Measurements from ENCODE around the gene GSTCD.

DNA sequence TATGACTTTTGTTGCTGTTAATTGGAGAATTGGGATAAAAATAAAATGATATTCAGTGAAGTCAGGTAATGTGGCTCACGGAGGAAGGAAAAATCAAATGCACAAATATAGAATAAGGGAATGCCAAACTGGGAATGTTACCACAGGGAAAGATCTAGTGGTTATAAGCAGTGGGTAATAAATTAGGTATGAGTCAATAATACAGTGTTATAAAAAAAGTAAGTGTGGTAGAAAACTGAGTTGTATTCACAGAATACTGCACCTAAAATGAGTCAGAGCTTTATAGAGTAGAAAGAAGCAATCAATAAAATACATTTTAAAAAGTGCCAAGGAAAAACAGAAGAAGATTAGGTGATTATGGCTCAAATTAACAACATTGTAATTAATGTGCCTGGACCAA lies 34.6 kb upstream of the GSTCD start:
- TF ChIP-seq EZH2 (IDR thresholded peaks at IDR 0.05; ENCODE audit: borderline replicate concordance, insufficient read depth, low read depth, low read length, poor library complexity, severe bottlenecking), result no peak
- TF ChIP-seq, protein P1, sequence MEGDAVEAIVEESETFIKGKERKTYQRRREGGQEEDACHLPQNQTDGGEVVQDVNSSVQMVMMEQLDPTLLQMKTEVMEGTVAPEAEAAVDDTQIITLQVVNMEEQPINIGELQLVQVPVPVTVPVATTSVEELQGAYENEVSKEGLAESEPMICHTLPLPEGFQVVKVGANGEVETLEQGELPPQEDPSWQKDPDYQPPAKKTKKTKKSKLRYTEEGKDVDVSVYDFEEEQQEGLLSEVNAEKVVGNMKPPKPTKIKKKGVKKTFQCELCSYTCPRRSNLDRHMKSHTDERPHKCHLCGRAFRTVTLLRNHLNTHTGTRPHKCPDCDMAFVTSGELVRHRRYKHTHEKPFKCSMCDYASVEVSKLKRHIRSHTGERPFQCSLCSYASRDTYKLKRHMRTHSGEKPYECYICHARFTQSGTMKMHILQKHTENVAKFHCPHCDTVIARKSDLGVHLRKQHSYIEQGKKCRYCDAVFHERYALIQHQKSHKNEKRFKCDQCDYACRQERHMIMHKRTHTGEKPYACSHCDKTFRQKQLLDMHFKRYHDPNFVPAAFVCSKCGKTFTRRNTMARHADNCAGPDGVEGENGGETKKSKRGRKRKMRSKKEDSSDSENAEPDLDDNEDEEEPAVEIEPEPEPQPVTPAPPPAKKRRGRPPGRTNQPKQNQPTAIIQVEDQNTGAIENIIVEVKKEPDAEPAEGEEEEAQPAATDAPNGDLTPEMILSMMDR (IDR thresholded peaks at IDR 0.05), result no peak

Measured in B cell (primary cell).